HCT116 (cell line): ENCODE data around the gene LRRC74A. TPM values are rescaled to one million over a fixed set of nuclear protein-coding genes. Genes with fewer than 3 reads are reported as not detected.

Experiments
- ATAC-seq: fragments of 200-7000 bp; cut with Tn5 transposase; 2 replicates; pipeline ENCODE4 v1.9.1; 2020; ENCODE audit warnings: mild to moderate bottlenecking, moderate library complexity
- BruUV-seq: library from RNA; stranded (reverse); fragments of 400-500 nt; replicated peaks from 2 replicates; lab custom pipeline; 2021; lab: Mats Ljungman, UMichigan
- CTCF ChIA-PET: fragments of 300-600 bp; sonication (Branson Sonifier 250); formaldehyde crosslinking; loops from one replicate; lab custom pipeline; 2021; ENCODE audit warnings: antibody characterized with exemption; lab: Charles Lee
- POLR2A ChIA-PET: fragments of 300-600, 350-600 bp; sonication (Branson Sonifier 250); formaldehyde crosslinking; loops from one replicate; lab custom pipeline; 2021; ENCODE audit warnings: antibody characterized with exemption; lab: Charles Lee
- RAD21 ChIA-PET, 2 experiments: fragments of 300-600 bp; sonication (Branson Sonifier 250); formaldehyde crosslinking; loops; one replicate each; lab custom pipeline; 2023; ENCODE audit warnings: low total read pairs in 2 of 2; ENCODE audit not compliant: uncharacterized antibody in 2 of 2, unreplicated experiment in 2 of 2, low non-redundant PET in 1 of 2; lab: Charles Lee
- DNase-seq: peaks from one replicate; pipeline ENCODE4 v3.0.0-alpha.2; 2010; ENCODE audit warnings: low read depth, low spot score
- H2AFZ ChIP-seq: fragments of 200-600 bp; shearing (Covaris generic), sonication (generic); 2 replicates; pipeline ENCODE4 v1.6.1; 2017; ENCODE audit warnings: low read depth, mixed run types, mixed read lengths, antibody characterized with exemption, low read length; ENCODE audit not compliant: poor library complexity, severe bottlenecking
- H3K27ac ChIP-seq: 2 replicates; pipeline ENCODE4 v1.5.1; 2012; ENCODE audit warnings: low read depth, low read length
- H3K27me3 ChIP-seq: fragments of 200-600 bp; sonication (generic); 2 replicates; pipeline ENCODE4 v1.6.1; 2016; ENCODE audit warnings: mixed run types, low read length, mixed read lengths; ENCODE audit not compliant: insufficient read depth
- H3K36me3 ChIP-seq, 2 experiments: fragments of 200-500 bp in 1 of 2; fragments of 200-600 bp in 1 of 2; sonication (Bioruptor generic) in 1 of 2; sonication (generic) in 1 of 2; 2 replicates each; pipeline versions ENCODE4 v1.5.1 to v1.6.1; 2014 to 2016; ENCODE audit warnings: low read length in 2 of 2, inconsistent platforms in 1 of 2, mixed read lengths in 1 of 2, mixed run types in 1 of 2; ENCODE audit not compliant: insufficient read depth in 2 of 2, control insufficient read depth in 1 of 2
- H3K4me1 ChIP-seq, 2 experiments: fragments of 200-600 bp in 1 of 2; sonication (generic) in 1 of 2; 2 replicates each; pipeline versions ENCODE4 v1.5.1 to v1.6.1; 2012 to 2017; ENCODE audit warnings: low read length in 2 of 2, inconsistent platforms in 1 of 2, mild to moderate bottlenecking in 1 of 2, mixed read lengths in 1 of 2, mixed run types in 1 of 2, moderate library complexity in 1 of 2; ENCODE audit not compliant: insufficient read depth in 2 of 2, control insufficient read depth in 1 of 2
- H3K4me2 ChIP-seq: fragments of 200-600 bp; sonication (generic); 2 replicates; pipeline ENCODE4 v1.6.1; 2017; ENCODE audit warnings: mixed run types, low read length, mixed read lengths
- H3K4me3 ChIP-seq, 2 experiments: fragments of 200-600 bp in 1 of 2; sonication (generic) in 1 of 2; replicated peaks in 1 of 2; 2 replicates each; pipeline ENCODE4 v1.5.1; 2011 to 2016; ENCODE audit warnings: low read length in 2 of 2, control low read depth in 1 of 2, low read depth in 1 of 2, mild to moderate bottlenecking in 1 of 2, mixed read lengths in 1 of 2, mixed run types in 1 of 2
- H3K79me2 ChIP-seq: fragments of 200-600 bp; sonication (generic); 2 replicates; pipeline ENCODE4 v1.6.1; 2017; ENCODE audit warnings: mild to moderate bottlenecking, mixed run types, low read length, moderate library complexity, mixed read lengths; ENCODE audit not compliant: insufficient read depth
- H3K9ac ChIP-seq: fragments of 200-600 bp; sonication (generic); 2 replicates; pipeline ENCODE4 v1.6.1; 2016; ENCODE audit warnings: low read length, mixed read lengths
- H3K9me2 ChIP-seq: fragments of 200-600 bp; sonication (generic), shearing (Covaris generic); 2 replicates; pipeline ENCODE4 v1.6.1; 2017; ENCODE audit warnings: mixed run types, mild to moderate bottlenecking, moderate library complexity; ENCODE audit not compliant: insufficient read depth
- H3K9me3 ChIP-seq, 2 experiments: fragments of 200-500 bp in 1 of 2; fragments of 200-600 bp in 1 of 2; sonication (Bioruptor generic) in 1 of 2; sonication (generic) in 1 of 2; 2 replicates each; pipeline ENCODE4 v1.6.1; 2014 to 2017; ENCODE audit warnings: low read length in 2 of 2, mixed read lengths in 2 of 2, inconsistent platforms in 1 of 2, low read depth in 1 of 2, mild to moderate bottlenecking in 1 of 2, mixed run types in 1 of 2, moderate library complexity in 1 of 2; ENCODE audit not compliant: control insufficient read depth in 1 of 2, insufficient read depth in 1 of 2
- H4K20me1 ChIP-seq: fragments of 200-600 bp; sonication (generic), shearing (Covaris generic); 2 replicates; pipeline ENCODE4 v1.6.1; 2017; ENCODE audit warnings: mixed run types, mild to moderate bottlenecking, moderate library complexity; ENCODE audit not compliant: insufficient read depth
- ATF3 ChIP-seq: IDR thresholded peaks from 2 replicates; pipeline ENCODE4 v1.6.1; 2012
- CBX3 ChIP-seq: IDR thresholded peaks from 2 replicates; pipeline ENCODE4 v1.6.1; 2012; ENCODE audit warnings: low read depth
- EGR1 ChIP-seq: IDR thresholded peaks from 2 replicates; pipeline ENCODE4 v1.6.1; 2012; ENCODE audit warnings: low read depth
- EZH2phosphoT487 ChIP-seq: fragments of 200-600 bp; IDR thresholded peaks from 2 replicates; pipeline ENCODE4 v1.6.1; 2018; ENCODE audit warnings: antibody characterized with exemption, borderline replicate concordance
- FOSL1 ChIP-seq: IDR thresholded peaks from 2 replicates; pipeline ENCODE4 v1.6.1; 2012; ENCODE audit warnings: low read depth
- REST ChIP-seq: IDR thresholded peaks from 2 replicates; pipeline ENCODE4 v1.6.1; 2012; ENCODE audit warnings: low read depth
- SP1 ChIP-seq: IDR thresholded peaks from 2 replicates; pipeline ENCODE4 v1.6.1; 2012; ENCODE audit warnings: low read depth
- ZFX ChIP-seq: fragments of 450-650 bp; IDR thresholded peaks from 2 replicates; pipeline ENCODE4 v1.6.1; 2017
- ZNF274 ChIP-seq: fragments of 200-500 bp; sonication (Bioruptor generic); IDR thresholded peaks from 2 replicates; pipeline ENCODE4 v1.6.1; 2014; ENCODE audit warnings: mild to moderate bottlenecking, low read depth, low read length, inconsistent platforms
- intact Hi-C: fragments of 100-400 bp; cut with micrococcal nuclease; formaldehyde crosslinking; loops from 2 replicates; pipeline ENCODE4 v1.10.0; 2022
- total RNA-seq: library from RNA; stranded (reverse); gene quantifications from one replicate; pipeline ENCODE4 v1.2.1, GENCODE V29; 2021; ENCODE audit not compliant: unreplicated experiment

The LRRC74A gene
- total RNA-seq, 1 experiment from 2014 or later, result not detected

GRCh38 chr14:76780360-76780759 is 45.8 kb upstream of the LRRC74A start:
- no peak overlapping the region for H3K9ac ChIP-seq
- H4K20me1 ChIP-seq, result no peaks in the 10 kb centered on the region
- CTCF ChIA-PET, result no interaction called here
- H3K9me2 ChIP-seq, result no peaks in the 10 kb centered on the region
- H3K27ac ChIP-seq, result no peak overlapping the region
- no peak overlapping the region for H3K4me3 ChIP-seq
- TF ChIP-seq ZFX (no peak), REST (no peak), FOSL1 (no peak), SP1 (no peak)
- TF ChIP-seq, all 23 proteins: peak for 0
- BruUV-seq, result no TSS peak
- no peak for ATAC-seq
- Histone ChIP-seq H3K9me3 (no peaks in the 10 kb centered on the region), H3K27me3 (no peaks in the 10 kb centered on the region), H3K79me2 (no peaks in the 10 kb centered on the region), H3K4me2 (no peak overlapping the region), H2AFZ (no peak overlapping the region), H3K4me1 (peaks cover 0 to 6% of the 10 kb centered on the region in 2 experiments; a peak in 1 of 4 replicates), H3K36me3 (peaks cover 5 to 7% of the 10 kb centered on the region in 2 experiments; a peak in 3 of 4 replicates)
- RAD21 ChIA-PET, result no interaction called here
- intact Hi-C loops, result no loop called here
- no peak for DNase-seq
- POLR2A ChIA-PET, result no interaction called here

GRCh38 chr14:76780875-76781647 is 45.1 kb upstream of the LRRC74A start:
- no peak overlapping the region for H2AFZ ChIP-seq
- no peaks in the 10 kb centered on the region for H3K9me2 ChIP-seq
- H3K9me3 ChIP-seq, result no peaks in the 10 kb centered on the region
- H3K27me3 ChIP-seq, result no peaks in the 10 kb centered on the region
- no peak for ATAC-seq
- intact Hi-C loops, result no loop called here
- H3K79me2 ChIP-seq, result no peaks in the 10 kb centered on the region
- H3K4me3 ChIP-seq, result no peak overlapping the region
- no TSS peak for BruUV-seq
- peaks cover 0 to 6% of the 10 kb centered on the region in 2 experiments; a peak in 1 of 4 replicates for H3K4me1 ChIP-seq
- H3K36me3 ChIP-seq, result peaks cover 11% of the 10 kb centered on the region in 2 experiments; a peak in 3 of 4 replicates
- H3K4me2 ChIP-seq, result no peak overlapping the region
- ChIA-PET POLR2A (no interaction called here), CTCF (no interaction called here), RAD21 (no interaction called here)
- no peaks in the 10 kb centered on the region for H4K20me1 ChIP-seq
- H3K9ac ChIP-seq, result no peak overlapping the region
- no peak overlapping the region for H3K27ac ChIP-seq
- no peak for DNase-seq
- TF ChIP-seq EZH2phosphoT487 (no peak), REST (no peak), EGR1 (no peak), FOSL1 (no peak), CBX3 (no peak), ZNF274 (no peak), ZFX (no peak), ATF3 (no peak)
